ENCODE results near the gene CRKL. TPM values are rescaled to one million over a fixed set of nuclear protein-coding genes. Genes with fewer than 3 reads are reported as not detected.
"Not testable (repeated sequence)": the region's sequence is repeated elsewhere in the genome, so short reads cannot be mapped to it uniquely, and the experiment has no call there.

Gene CRKL
- polyA plus RNA-seq, 1 of the 3 experiments (the other 2 are of a cell fraction), result 9.6 TPM

DNA sequence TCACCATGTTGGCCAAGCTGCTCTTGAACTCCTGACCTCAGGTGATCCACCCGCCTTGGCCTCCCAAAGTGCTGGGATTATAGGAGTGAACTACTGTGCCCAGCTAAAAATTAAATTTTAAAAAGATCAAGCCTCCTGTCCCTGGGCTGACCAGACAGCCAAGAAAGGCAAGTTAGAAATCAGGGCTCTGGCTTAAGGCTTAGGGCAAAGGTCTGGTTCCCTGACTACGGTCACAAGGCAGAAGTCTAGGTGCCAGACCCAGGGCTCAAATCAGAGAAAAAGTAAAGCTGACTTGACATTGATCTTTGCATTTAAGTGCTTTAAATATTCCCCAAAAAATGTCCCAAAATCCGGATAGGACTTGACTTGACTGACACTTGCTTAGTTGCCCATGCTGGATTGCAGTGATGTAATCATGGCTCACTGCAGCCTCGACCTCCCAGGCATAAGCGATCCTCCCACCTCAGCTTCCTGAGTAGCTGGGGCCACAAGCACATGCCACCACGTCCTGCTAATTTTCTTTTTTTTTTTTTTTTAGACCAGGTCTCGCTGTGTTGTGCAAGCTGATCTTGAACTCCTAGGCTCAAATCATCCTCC lies 17.3 kb upstream of the CRKL start:
- Histone ChIP-seq H3K27ac (ENCODE audit: low read depth in 2 of 2, low read length in 1 of 2) (no peak overlapping the region), H3K4me3 (ENCODE audit: low read depth in 2 of 2, low read length in 1 of 2) (no peak overlapping the region), H3K79me2 (ENCODE audit: insufficient read depth) (no peaks in the 10 kb centered on the region), H3K4me2 (no peak overlapping the region), H3K9ac (no peak overlapping the region), H3K4me1 (ENCODE audit: control insufficient read depth in 1 of 2, insufficient read depth in 2 of 2, low read depth in 1 of 2, low read length in 1 of 2) (peaks cover 0 to 4% of the 10 kb centered on the region in 2 experiments; a peak in 2 of 4 replicates), H2AFZ (ENCODE audit: low read depth) (no peak overlapping the region), H3K9me3 (no peaks in the 10 kb centered on the region), H3K27me3 (ENCODE audit: insufficient read depth) (no peaks in the 10 kb centered on the region), H3K9me2 (no peaks in the 10 kb centered on the region), H4K20me1 (ENCODE audit: insufficient read depth) (no peaks in the 10 kb centered on the region), H3K36me3 (replicated peaks in 1 of 2; ENCODE audit: control insufficient read depth in 1 of 2, insufficient read depth in 2 of 2, low read length in 1 of 2) (no peaks in the 10 kb centered on the region), H3F3A (replicated peaks; ENCODE audit: insufficient read depth) (peaks cover 5% of the 10 kb centered on the region)
- 76% methylated on average over 7 of the region's 7 CpGs for WGBS (ENCODE audit: low lambda C conversion rate)
- POLR2A ChIA-PET, result no interaction called here
- DNase-seq, result no peak
- TF ChIP-seq TAF1 (IDR thresholded peaks at IDR 0.05; ENCODE audit: borderline replicate concordance, low read depth, low read length), result no peak
- TF ChIP-seq GATA2 (CRISPR knock-in tag; IDR thresholded peaks at IDR 0.05), result no peak
- no peak for TF ChIP-seq TCF12 (IDR thresholded peaks at IDR 0.05)
- TF ChIP-seq, protein P1, sequence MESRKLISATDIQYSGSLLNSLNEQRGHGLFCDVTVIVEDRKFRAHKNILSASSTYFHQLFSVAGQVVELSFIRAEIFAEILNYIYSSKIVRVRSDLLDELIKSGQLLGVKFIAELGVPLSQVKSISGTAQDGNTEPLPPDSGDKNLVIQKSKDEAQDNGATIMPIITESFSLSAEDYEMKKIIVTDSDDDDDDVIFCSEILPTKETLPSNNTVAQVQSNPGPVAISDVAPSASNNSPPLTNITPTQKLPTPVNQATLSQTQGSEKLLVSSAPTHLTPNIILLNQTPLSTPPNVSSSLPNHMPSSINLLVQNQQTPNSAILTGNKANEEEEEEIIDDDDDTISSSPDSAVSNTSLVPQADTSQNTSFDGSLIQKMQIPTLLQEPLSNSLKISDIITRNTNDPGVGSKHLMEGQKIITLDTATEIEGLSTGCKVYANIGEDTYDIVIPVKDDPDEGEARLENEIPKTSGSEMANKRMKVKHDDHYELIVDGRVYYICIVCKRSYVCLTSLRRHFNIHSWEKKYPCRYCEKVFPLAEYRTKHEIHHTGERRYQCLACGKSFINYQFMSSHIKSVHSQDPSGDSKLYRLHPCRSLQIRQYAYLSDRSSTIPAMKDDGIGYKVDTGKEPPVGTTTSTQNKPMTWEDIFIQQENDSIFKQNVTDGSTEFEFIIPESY (IDR thresholded peaks at IDR 0.05; ENCODE audit: borderline replicate concordance, low read depth), result no peak
- TF ChIP-seq, protein P2, sequence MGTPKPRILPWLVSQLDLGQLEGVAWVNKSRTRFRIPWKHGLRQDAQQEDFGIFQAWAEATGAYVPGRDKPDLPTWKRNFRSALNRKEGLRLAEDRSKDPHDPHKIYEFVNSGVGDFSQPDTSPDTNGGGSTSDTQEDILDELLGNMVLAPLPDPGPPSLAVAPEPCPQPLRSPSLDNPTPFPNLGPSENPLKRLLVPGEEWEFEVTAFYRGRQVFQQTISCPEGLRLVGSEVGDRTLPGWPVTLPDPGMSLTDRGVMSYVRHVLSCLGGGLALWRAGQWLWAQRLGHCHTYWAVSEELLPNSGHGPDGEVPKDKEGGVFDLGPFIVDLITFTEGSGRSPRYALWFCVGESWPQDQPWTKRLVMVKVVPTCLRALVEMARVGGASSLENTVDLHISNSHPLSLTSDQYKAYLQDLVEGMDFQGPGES (IDR thresholded peaks at IDR 0.05; ENCODE audit: low read depth, low read length), result no peak
- no peak for TF ChIP-seq FOXJ3 (CRISPR knock-in tag; IDR thresholded peaks at IDR 0.05)
- no peak for TF ChIP-seq MXI1 (IDR thresholded peaks at IDR 0.05; ENCODE audit: low read depth, low read length)
- no peak for TF ChIP-seq RCOR1 (IDR thresholded peaks at IDR 0.05; ENCODE audit: low read length)
- TF ChIP-seq, protein P3, sequence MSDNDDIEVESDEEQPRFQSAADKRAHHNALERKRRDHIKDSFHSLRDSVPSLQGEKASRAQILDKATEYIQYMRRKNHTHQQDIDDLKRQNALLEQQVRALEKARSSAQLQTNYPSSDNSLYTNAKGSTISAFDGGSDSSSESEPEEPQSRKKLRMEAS (IDR thresholded peaks at IDR 0.05; ENCODE audit: low read depth), result no peak
- TF ChIP-seq JUND (IDR thresholded peaks at IDR 0.05), result no peak
- TF ChIP-seq FOSL2 (IDR thresholded peaks at IDR 0.05; ENCODE audit: borderline replicate concordance, low read depth), result no peak
- CTCF ChIA-PET, result interaction anchor here (1.0 to 1.6 kb wide), 3 partner anchors 12 to 17 kb away, joined by 3 to 4 read pairs (median 3); partner anchors contain the start of gene CRKL

DNA sequence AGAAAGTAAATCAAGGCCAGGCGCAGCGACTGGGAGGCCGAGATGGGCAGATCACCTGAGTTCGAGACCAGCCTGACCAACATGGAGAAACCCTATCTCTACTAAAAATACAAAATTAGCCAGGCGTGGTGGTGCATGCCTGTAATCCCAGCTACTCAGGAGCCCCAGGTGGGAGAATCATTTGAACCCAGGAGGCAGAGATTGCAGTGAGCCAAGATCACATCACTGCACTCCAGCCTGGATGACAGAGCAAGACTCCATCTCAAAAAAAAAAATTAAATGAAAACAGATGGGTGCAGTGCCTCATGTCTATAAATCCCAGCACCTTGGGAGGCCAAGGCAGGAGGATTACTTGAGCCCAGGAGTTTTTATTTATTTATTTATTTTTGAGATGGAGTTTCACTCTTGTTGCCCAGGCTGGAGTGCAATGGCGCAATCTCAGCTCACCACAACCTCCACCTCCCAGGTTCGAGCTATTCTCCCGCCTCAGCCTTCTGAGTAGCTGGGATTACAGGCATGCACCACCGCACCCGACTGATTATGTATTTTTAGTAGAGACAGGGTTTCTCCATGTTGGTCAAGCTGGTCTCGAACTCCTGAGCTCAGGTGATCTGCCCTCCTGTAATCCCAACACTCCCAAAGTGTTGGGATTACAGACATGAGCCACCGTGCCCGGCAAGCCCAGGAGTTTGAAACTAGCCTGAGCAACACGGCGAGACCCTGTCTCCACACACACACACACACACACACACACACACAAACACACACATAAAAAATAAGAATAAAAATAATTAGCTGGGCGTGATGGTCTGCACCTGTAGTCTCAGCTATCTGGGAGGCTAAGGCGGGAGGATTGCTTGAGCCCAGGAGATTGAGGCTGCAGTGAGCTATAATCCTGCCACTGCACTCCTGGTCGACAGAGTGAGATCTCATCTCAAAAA lies 15.8 kb upstream of the CRKL start:
- H3K79me2 ChIP-seq (ENCODE audit: insufficient read depth); H3K36me3 ChIP-seq (replicated peaks in 1 of 2; ENCODE audit: control insufficient read depth in 1 of 2, insufficient read depth in 2 of 2, low read length in 1 of 2); H3K4me1 ChIP-seq (ENCODE audit: control insufficient read depth in 1 of 2, insufficient read depth in 2 of 2, low read depth in 1 of 2, low read length in 1 of 2); H3K27ac ChIP-seq (ENCODE audit: low read depth in 2 of 2, low read length in 1 of 2); H3K4me2 ChIP-seq; H3K9me3 ChIP-seq; H3K4me3 ChIP-seq (ENCODE audit: low read depth in 2 of 2, low read length in 1 of 2); H3K9me2 ChIP-seq; H4K20me1 ChIP-seq (ENCODE audit: insufficient read depth); H3K27me3 ChIP-seq (ENCODE audit: insufficient read depth); POLR2A ChIA-PET; H2AFZ ChIP-seq (ENCODE audit: low read depth); DNase-seq; H3F3A ChIP-seq (replicated peaks; ENCODE audit: insufficient read depth); H3K9ac ChIP-seq: not testable (repeated sequence)
- CTCF ChIA-PET, result interaction anchor here (1.4 to 1.8 kb wide), 2 partner anchors 15 to 16 kb away, joined by 5 to 6 read pairs; no protein-coding TSS in a partner anchor
- 81% methylated on average over 18 of the region's 18 CpGs for WGBS (ENCODE audit: low lambda C conversion rate)
